Stromal cell of bone marrow (primary cell): ENCODE results near the gene COL10A1.

ENCODE experiments used
- DNase-seq: peaks from one replicate; pipeline ENCODE4 v3.0.0-alpha.2; 2012; ENCODE audit warnings: low read depth

The COL10A1 gene

GRCh38 chr6:116126032-116126431 is at the start of gene COL10A1:
Gene COL10A1 (minus strand): TSS chr6:116126132. CDS start chr6:116125492, 640 bp downstream.
- DNase-seq, result no peak

DNA sequence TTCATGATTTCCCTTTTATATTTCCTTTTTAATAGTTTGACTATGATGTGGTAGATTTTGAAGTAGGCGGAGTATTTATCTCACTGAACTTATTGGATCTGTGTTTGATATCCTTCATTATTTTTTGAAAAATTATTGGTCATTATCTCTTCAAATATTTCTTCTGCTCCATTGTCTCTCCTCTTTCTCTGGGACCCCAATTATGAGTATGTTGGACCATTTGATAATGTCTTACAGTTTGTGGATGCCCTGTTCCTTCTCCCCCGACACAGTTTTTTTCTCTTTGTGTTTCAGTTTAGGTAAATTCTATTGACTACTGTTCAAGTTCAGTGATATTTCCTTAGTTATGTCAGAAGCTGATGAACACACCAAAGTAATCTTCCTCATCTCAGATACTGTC is 49.4 kb upstream of the COL10A1 start:
- DNase-seq, result no peak

DNA sequence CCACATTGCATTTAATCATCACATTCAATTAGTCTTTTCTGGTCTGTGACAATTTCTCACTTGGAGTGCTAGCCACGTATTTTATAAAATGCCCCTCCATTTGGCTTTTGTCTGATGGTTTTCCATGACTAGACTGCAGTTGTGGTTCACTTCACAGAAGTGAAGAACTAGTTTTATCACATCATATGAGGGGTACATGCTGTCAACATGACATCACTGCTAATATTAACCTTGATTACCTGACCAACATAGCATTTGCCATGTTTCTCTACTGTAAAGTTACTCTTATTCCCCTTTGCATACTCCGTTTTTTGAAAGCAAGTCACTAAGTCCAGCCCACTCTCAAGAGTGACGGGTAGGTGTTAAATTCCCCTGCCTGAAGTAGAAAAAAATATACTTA is 48.0 kb upstream of the COL10A1 start:
- DNase-seq, result no peak

DNA sequence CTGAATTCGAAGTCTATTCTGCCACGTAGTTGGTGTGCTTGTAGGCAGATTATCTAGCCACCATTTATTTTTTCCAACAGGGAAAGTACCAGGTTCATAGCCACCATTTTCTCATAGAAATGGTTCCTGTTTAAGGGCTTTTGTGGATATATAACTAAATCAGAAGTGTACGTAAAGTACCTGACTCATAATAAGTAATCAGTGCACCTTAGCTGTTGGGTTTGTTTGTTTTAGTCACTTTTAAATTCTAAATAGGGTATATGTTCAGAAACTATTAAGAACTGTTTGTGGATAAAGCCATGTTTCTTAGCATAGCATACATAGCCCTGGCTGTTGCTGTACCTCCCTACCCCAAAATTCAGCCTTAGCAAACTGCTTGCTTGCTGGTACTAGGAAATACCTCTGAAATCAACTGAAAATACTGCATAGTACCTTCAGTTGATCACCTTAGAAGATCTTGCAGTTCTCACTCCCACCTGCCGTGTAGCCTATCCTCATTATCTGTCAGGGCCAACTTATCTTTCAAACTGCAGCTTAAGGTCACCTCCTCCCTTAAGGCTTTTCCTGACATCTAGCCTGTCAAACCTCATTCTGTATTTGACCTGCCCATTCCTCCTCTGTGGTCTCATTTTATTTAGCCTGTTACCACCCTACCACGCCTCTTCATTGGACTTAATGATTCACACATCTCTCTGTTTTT is 44.6 kb upstream of the COL10A1 start:
- DNase-seq, result no peak

DNA sequence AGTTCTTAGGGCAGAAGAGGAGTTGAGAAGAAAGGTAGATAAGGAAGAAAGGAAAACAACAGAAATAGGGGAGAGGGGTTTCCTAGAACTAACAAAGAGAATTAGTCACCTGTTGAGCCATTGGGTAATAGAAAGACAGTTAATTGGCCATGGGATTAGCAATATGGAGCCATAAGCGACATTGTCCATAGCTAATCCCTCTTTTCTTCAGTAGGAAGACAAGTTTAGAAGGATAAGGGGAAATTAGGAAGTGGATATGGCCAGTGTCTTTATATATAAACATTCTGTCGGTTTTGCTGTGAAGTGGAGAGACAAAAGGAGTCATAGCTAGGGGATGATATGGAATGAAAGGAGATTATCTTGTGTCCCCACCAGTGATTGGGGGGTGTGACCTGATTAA is 43.9 kb upstream of the COL10A1 start:
- no peak for DNase-seq

DNA sequence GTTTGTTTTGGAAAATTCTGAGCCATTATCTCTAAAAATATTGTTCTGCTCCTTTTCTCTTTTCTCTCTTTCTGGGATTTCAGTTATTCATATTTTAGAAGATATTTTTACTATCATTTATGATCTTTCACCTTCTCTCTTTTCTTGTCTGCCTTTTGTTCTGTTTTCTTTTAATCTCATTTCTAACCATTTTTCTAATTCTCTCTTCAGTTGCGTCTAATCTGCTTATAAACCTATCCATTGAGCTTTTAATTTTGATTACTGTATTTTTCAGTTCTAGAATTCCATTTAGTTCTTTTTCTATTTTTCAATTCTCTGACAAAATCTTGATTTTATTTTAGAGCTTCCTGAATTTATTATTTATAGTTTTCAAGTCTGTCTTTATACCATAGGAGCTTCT is 42.2 kb upstream of the COL10A1 start:
- DNase-seq, result no peak

DNA sequence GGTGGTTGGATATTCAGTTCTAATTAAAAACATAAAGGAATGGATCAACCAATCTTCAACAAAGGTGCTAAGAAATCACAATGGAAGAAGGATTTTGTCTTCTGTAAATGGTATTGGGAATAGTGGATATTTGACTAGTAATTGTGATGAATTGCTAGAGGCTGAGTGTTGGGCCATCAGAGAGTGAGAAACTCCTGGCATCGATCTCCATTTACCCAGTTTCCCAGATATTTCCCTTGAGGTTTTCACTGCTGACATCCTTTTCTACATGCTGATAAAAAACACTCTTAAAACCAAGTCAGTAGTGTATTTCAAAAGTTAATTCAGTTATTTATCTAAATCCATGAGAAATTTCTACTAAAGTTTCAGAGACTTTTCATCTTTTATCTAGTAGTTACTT is 40.4 kb upstream of the COL10A1 start:
- DNase-seq, result no peak

GRCh38 chr6:116165596-116165995 is 39.7 kb upstream of the COL10A1 start:
- no peak for DNase-seq

GRCh38 chr6:116159782-116160524 is 34.0 kb upstream of the COL10A1 start:
- no peak for DNase-seq

GRCh38 chr6:116158641-116159040 is 32.7 kb upstream of the COL10A1 start:
- DNase-seq, result peak; percentile 25

DNA sequence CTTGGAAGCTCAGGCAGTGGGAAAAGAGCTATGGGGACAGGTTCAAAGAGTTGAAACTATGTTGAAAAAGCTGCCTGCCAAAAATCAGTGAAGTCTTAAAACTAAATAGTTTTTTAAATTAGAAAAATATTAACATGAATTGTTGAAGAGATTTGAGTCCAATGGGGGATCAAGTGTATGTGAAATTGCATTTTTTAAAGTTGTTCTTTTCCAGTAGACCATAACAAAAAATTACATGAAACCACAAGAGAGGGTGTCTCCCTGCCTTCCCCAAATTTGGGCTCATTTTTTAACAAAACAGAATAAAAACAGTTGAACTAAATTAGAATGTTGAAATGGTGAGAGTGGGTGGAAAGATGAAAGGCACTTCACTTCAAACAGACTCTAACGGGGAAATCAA is 31.5 kb upstream of the COL10A1 start:
- no peak for DNase-seq

GRCh38 chr6:116156405-116157326 is 30.7 kb upstream of the COL10A1 start:
- DNase-seq, result no peak

DNA sequence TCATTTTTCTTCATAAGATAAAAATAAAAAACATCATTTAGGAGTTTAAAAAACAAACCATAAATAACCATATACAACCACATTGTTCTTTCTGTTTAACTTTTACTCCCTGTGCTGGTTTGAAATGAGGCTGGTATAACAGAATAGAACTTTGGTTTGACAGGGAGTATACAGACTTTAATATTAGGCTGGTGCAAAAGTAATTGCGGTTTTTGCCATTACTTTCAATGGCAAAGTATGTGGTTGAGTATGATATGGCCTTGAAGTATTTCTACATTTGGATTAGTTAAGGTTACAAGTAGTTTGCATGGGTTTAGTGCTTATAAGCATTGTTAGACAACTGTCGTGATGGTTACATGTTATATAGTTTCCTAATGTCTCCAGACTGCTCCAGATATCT is 29.0 kb upstream of the COL10A1 start:
- no peak for DNase-seq

DNA sequence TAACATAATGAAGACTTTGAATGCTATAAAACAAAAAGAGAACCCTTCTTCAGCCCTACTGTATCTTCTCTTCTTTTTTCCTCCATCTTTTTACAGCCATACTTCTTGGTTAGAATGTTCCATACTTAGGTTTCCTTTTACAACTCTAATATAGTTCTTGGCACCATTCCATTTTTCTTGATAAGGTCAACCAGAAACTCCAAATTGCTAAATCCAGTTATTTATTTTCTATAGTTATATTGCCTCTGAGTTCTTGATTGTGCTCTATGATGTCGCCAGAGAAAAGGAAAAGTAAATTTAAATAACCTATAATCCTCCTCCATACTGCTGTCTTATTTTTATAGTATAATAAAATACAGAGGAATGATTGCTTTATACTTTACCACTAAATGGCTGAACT is 26.7 kb upstream of the COL10A1 start:
- DNase-seq, result no peak

DNA sequence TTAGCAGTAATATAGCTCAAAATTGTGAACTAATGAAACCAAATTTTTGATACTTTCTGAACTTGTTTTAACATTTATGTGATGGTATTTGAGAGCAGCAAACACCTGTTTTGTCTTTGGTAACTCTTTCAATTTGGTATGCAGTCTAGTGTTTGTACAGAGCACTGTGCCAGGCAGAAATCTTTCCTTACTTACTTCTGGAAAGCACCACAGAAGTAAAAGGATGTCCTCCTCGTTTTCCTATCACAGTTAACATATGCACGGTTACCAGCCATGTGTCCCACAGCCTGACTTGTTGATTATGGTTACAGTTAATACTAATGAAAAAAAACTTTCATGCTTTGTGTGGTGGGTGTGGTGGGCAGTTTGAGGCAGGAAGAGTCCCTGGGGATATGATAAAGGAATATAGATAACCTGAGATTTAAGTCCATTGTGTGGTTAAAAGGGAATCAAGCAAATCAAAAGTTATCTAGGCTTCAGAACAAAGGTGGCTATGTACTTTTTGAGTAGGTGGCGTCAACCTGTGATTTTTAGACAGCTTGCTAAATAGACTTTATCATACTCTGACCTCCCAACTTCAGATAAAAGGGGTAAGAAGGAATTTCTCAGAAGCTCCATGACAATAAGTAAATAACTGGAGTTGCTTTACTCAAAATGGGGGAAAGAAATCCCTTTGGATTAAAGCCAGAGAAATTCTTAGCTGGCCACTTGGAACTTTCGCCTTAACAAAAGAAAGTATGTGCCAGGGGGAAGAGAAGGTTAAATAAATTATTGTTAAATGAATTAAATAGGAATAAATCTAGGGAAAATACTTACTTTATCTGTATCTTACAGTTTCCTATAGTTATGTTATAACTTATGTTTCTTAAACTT is 20.1 kb upstream of the COL10A1 start:
- no peak for DNase-seq

DNA sequence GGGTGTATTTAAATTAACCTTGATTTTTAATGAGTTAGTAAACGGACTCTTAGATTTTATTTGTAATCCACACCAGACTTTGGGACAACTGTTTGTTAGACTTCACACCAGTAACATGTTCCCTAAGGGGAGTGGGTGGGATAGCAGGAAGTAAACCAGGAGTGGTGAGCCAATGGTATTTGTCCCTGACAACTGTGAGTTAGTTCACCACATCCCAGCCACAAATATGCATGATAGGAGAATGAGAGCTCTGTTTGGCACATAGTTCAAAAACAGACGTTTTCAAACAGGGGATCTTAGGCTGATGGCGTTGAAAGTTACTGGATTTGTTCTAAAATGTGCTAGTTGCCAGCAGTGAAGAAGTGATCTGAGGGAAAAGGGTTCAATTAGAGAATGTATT is 18.7 kb upstream of the COL10A1 start:
- DNase-seq, result peak; percentile 53

GRCh38 chr6:116139917-116140316 is 14.0 kb upstream of the COL10A1 start:
- no peak for DNase-seq

DNA sequence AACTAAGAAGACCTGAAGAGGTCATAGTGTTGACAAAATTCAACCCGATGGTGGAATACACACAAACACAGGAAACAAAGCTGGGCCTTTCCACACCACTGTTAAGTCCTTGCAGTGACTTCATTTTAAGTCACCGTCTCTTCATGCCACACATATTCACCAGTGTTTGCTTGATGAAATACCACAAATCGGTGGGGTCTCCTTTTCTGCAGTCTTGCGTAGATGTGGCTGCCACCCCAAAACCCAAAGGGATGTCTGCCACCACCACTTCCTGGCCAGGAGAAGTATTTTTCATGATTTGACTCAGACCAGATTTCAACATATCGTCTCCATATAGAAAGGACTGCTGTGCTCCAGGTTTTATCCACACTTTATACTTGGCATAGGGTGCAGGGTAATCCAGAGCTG is 11.0 kb upstream of the COL10A1 start:
- DNase-seq, result no peak

GRCh38 chr6:116136373-116136772 is 10.4 kb upstream of the COL10A1 start:
- DNase-seq, result no peak

GRCh38 chr6:116133453-116133852 is 7.5 kb upstream of the COL10A1 start:
- no peak for DNase-seq

DNA sequence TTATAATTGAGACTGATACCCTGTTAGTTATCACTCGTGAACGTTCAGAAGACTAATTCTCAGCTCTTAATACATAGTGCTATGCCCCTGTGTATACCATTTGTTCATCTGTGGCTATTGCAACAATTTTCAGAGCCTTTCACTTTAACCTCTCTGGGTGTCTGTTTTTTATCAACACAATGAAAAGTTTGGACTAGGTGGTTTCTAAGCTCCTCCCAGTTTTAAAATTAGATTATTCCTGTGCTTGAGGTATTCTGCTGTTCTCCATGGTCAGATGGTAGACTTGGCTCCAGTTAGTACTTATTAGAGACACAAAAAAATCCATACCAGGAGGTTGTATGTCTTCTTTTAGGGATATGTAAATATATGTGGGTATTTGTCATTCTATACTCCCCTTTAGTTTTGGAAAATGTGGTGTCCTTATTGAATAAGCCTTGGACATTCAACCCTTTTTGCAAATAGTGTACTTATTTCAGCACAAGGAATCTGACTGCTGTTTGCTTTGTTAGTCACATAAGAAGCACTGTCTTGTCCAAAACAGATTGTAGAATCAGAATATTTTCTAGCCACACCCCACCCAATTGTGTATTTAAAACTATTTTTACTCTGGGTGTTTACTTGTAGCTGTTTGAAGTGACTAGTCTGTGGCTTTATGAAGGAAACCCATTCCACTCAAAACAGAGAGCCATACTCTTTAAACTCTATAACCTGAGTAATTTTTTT is 2.0 kb upstream of the COL10A1 start:
- DNase-seq, result no peak
